ENCODE data around the gene ZC3H11A. TPM values are rescaled to one million over a fixed set of nuclear protein-coding genes. Genes with fewer than 3 reads are reported as not detected.

The ZC3H11A gene
- total and polyA plus RNA-seq, 2 experiments from 2014 or later: 28.2 to 97.3 TPM

DNA sequence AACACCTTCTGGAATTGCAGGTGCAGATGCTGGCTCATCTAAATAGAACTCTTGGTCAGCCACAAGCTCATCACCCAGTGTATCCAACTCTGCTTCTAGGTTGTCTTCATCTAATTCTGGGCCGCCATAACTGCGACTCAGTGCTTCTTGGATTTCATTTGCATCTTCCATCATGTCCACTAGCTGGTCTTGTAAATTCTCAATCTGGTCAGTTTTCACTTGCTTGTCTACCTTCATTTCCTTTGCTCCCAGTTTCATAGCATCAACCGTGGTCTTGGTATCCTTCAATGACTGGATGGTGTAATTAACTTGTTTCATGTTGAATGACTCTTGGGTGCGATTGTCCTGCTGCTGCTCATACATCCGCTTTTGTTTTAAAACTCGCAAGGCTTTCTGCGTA, 10.3 kb downstream of the ZC3H11A start:
- no peak overlapping the region for H2AFZ ChIP-seq
- peaks cover 9% of the 10 kb centered on the region; the same call in 1 of the 2 replicates for H3K36me3 ChIP-seq (ENCODE audit: insufficient read depth)
- Mint-ChIP-seq H3K4me3 (no peak overlapping the region), H3K36me3 (ENCODE audit: low read depth) (peaks cover 52% of the 10 kb centered on the region), H3K27me3 (ENCODE audit: insufficient read depth, low read depth, poor library complexity) (no peaks in the 10 kb centered on the region), H3K9me3 (no peaks in the 10 kb centered on the region; the same call in 2 of the 3 replicates), H3K4me1 (no peaks in the 10 kb centered on the region; the same call in 1 of the 3 replicates), H3K27ac (no peak overlapping the region)
- DNase-seq (ENCODE audit: low spot score) (no peak), ATAC-seq (no peak)
- H3K9me2 ChIP-seq (ENCODE audit: insufficient read depth): no peaks in the 10 kb centered on the region
- H3K79me2 ChIP-seq (replicated peaks; ENCODE audit: insufficient read depth): peaks cover 100% of the 10 kb centered on the region
- peaks cover 35% of the 10 kb centered on the region for H4K20me1 ChIP-seq (replicated peaks; ENCODE audit: insufficient read depth)
- no peak overlapping the region for H3K27ac ChIP-seq (ENCODE audit: low read depth)
- no peak overlapping the region for H3K4me3 ChIP-seq
- TF ChIP-seq, protein P1, sequence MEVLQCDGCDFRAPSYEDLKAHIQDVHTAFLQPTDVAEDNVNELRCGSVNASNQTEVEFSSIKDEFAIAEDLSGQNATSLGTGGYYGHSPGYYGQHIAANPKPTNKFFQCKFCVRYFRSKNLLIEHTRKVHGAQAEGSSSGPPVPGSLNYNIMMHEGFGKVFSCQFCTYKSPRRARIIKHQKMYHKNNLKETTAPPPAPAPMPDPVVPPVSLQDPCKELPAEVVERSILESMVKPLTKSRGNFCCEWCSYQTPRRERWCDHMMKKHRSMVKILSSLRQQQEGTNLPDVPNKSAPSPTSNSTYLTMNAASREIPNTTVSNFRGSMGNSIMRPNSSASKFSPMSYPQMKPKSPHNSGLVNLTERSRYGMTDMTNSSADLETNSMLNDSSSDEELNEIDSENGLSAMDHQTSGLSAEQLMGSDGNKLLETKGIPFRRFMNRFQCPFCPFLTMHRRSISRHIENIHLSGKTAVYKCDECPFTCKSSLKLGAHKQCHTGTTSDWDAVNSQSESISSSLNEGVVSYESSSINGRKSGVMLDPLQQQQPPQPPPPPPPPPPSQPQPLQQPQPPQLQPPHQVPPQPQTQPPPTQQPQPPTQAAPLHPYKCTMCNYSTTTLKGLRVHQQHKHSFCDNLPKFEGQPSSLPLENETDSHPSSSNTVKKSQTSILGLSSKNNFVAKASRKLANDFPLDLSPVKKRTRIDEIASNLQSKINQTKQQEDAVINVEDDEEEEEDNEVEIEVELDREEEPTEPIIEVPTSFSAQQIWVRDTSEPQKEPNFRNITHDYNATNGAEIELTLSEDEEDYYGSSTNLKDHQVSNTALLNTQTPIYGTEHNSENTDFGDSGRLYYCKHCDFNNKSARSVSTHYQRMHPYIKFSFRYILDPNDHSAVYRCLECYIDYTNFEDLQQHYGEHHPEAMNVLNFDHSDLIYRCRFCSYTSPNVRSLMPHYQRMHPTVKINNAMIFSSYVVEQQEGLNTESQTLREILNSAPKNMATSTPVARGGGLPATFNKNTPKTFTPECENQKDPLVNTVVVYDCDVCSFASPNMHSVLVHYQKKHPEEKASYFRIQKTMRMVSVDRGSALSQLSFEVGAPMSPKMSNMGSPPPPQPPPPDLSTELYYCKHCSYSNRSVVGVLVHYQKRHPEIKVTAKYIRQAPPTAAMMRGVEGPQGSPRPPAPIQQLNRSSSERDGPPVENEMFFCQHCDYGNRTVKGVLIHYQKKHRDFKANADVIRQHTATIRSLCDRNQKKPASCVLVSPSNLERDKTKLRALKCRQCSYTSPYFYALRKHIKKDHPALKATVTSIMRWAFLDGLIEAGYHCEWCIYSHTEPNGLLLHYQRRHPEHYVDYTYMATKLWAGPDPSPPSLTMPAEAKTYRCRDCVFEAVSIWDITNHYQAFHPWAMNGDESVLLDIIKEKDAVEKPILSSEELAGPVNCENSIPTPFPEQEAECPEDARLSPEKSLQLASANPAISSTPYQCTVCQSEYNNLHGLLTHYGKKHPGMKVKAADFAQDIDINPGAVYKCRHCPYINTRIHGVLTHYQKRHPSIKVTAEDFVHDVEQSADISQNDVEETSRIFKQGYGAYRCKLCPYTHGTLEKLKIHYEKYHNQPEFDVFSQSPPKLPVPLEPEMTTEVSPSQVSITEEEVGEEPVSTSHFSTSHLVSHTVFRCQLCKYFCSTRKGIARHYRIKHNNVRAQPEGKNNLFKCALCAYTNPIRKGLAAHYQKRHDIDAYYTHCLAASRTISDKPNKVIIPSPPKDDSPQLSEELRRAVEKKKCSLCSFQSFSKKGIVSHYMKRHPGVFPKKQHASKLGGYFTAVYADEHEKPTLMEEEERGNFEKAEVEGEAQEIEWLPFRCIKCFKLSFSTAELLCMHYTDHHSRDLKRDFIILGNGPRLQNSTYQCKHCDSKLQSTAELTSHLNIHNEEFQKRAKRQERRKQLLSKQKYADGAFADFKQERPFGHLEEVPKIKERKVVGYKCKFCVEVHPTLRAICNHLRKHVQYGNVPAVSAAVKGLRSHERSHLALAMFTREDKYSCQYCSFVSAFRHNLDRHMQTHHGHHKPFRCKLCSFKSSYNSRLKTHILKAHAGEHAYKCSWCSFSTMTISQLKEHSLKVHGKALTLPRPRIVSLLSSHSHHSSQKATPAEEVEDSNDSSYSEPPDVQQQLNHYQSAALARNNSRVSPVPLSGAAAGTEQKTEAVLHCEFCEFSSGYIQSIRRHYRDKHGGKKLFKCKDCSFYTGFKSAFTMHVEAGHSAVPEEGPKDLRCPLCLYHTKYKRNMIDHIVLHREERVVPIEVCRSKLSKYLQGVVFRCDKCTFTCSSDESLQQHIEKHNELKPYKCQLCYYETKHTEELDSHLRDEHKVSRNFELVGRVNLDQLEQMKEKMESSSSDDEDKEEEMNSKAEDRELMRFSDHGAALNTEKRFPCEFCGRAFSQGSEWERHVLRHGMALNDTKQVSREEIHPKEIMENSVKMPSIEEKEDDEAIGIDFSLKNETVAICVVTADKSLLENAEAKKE (CRISPR knock-in tag; IDR thresholded peaks at IDR 0.05): no peak
- no peak for TF ChIP-seq EZH2phosphoT487 (IDR thresholded peaks at IDR 0.05; ENCODE audit: unreplicated experiment)
- TF ChIP-seq, protein P2, sequence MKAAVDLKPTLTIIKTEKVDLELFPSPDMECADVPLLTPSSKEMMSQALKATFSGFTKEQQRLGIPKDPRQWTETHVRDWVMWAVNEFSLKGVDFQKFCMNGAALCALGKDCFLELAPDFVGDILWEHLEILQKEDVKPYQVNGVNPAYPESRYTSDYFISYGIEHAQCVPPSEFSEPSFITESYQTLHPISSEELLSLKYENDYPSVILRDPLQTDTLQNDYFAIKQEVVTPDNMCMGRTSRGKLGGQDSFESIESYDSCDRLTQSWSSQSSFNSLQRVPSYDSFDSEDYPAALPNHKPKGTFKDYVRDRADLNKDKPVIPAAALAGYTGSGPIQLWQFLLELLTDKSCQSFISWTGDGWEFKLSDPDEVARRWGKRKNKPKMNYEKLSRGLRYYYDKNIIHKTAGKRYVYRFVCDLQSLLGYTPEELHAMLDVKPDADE (IDR thresholded peaks at IDR 0.05): no peak
- TF ChIP-seq NANOG (IDR thresholded peaks at IDR 0.05; ENCODE audit: borderline replicate concordance): no peak
- TF ChIP-seq EZH2 (IDR thresholded peaks at IDR 0.05; ENCODE audit: low read depth, unreplicated experiment): no peak
- no peak for TF ChIP-seq JUNB (IDR thresholded peaks at IDR 0.05; ENCODE audit: unreplicated experiment)
- no peak for TF ChIP-seq POLR2AphosphoS5 (IDR thresholded peaks at IDR 0.05; ENCODE audit: low read depth)
- TF ChIP-seq, protein P3, sequence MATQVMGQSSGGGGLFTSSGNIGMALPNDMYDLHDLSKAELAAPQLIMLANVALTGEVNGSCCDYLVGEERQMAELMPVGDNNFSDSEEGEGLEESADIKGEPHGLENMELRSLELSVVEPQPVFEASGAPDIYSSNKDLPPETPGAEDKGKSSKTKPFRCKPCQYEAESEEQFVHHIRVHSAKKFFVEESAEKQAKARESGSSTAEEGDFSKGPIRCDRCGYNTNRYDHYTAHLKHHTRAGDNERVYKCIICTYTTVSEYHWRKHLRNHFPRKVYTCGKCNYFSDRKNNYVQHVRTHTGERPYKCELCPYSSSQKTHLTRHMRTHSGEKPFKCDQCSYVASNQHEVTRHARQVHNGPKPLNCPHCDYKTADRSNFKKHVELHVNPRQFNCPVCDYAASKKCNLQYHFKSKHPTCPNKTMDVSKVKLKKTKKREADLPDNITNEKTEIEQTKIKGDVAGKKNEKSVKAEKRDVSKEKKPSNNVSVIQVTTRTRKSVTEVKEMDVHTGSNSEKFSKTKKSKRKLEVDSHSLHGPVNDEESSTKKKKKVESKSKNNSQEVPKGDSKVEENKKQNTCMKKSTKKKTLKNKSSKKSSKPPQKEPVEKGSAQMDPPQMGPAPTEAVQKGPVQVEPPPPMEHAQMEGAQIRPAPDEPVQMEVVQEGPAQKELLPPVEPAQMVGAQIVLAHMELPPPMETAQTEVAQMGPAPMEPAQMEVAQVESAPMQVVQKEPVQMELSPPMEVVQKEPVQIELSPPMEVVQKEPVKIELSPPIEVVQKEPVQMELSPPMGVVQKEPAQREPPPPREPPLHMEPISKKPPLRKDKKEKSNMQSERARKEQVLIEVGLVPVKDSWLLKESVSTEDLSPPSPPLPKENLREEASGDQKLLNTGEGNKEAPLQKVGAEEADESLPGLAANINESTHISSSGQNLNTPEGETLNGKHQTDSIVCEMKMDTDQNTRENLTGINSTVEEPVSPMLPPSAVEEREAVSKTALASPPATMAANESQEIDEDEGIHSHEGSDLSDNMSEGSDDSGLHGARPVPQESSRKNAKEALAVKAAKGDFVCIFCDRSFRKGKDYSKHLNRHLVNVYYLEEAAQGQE (IDR thresholded peaks at IDR 0.05; ENCODE audit: unreplicated experiment): no peak
- TF ChIP-seq CREB1 (CRISPR knock-in tag; IDR thresholded peaks at IDR 0.05; ENCODE audit: low read depth): no peak
- no peak overlapping the region for H3K4me2 ChIP-seq
- H3K27me3 ChIP-seq (ENCODE audit: insufficient read depth): no peaks in the 10 kb centered on the region
- H3F3A ChIP-seq (replicated peaks; ENCODE audit: low read depth): no peaks in the 10 kb centered on the region
- no peaks in the 10 kb centered on the region for H3K4me1 ChIP-seq (ENCODE audit: insufficient read depth)
